ENCODE data around the gene MLXIP.

- TF ChIP-seq POLR2A (IDR thresholded peaks at IDR 0.05): no peak
- no peak for TF ChIP-seq CTCF (IDR thresholded peaks at IDR 0.05)
These were observed 19.0 kb downstream of the MLXIP start for GRCh38 chr12:122097584-122097926.

All from right lobe of liver (tissue), 4 donors.